Naive thymus-derived CD8-positive, alpha-beta T cell (primary cell): ENCODE results near the gene SRPK2. TPM values are rescaled to one million over a fixed set of nuclear protein-coding genes. Genes with fewer than 3 reads are reported as not detected.
"Not testable (repeated sequence)": the region's sequence is repeated elsewhere in the genome, so short reads cannot be mapped to it uniquely, and the experiment has no call there.

Experiments
- ATAC-seq, 2 donors: fragments of 150-1000 bp; cut with Tn5 transposase in 1 of 2; sonication (Bioruptor Pico), chemical (Tn5 transposase) in 1 of 2; 1 replicate in 1 of 2; 2 replicates in 1 of 2; pipeline ENCODE4 v1.10.0; 2021; ENCODE audit warnings: mild to moderate bottlenecking in 2 of 2, moderate library complexity in 2 of 2
- POLR2A ChIA-PET: fragments of 350-600 bp; sonication (Branson Sonifier 250); formaldehyde crosslinking; loops from one replicate; lab custom pipeline; 2021; ENCODE audit warnings: antibody characterized with exemption; lab: Charles Lee
- DNase-seq, 10 donors: peaks; one replicate each; pipeline versions ENCODE4 v3.0.0 to v3.0.0-alpha.2; 2020 to 2022
- H3K27ac Mint-ChIP-seq, 10 donors: one replicate each; pipeline ENCODE4 v1.8.0; 2020 to 2022; ENCODE audit warnings: mild to moderate bottlenecking in 10 of 10, mixed read lengths in 10 of 10, moderate library complexity in 4 of 10, inconsistent platforms in 1 of 10
- H3K27me3 Mint-ChIP-seq, 5 donors: one replicate each; pipeline ENCODE4 v1.8.0; 2021 to 2022; ENCODE audit warnings: mixed read lengths in 5 of 5
- H3K36me3 Mint-ChIP-seq, 3 donors: one replicate each; pipeline ENCODE4 v1.8.0; 2020 to 2022; ENCODE audit warnings: mixed read lengths in 3 of 3, mild to moderate bottlenecking in 2 of 3, inconsistent platforms in 1 of 3
- H3K4me1 Mint-ChIP-seq, 4 donors: one replicate each; pipeline ENCODE4 v1.8.0; 2021 to 2022; ENCODE audit warnings: mixed read lengths in 4 of 4
- H3K4me3 Mint-ChIP-seq, 10 donors: one replicate each; pipeline ENCODE4 v1.8.0; 2020 to 2022; ENCODE audit warnings: mild to moderate bottlenecking in 10 of 10, mixed read lengths in 10 of 10, moderate library complexity in 6 of 10, inconsistent platforms in 1 of 10
- H3K9me3 Mint-ChIP-seq, 9 donors: one replicate each; pipeline ENCODE4 v1.8.0; 2020 to 2022; ENCODE audit warnings: mixed read lengths in 9 of 9, mild to moderate bottlenecking in 3 of 9, inconsistent platforms in 1 of 9, moderate library complexity in 1 of 9
- polyA plus RNA-seq, 3 donors: library from polyadenylated mRNA; unstranded; fragments of 300-500 nt; fragmentation: Illumina TruSeq; gene quantifications; one replicate each; pipeline ENCODE4 v1.2.3, GENCODE V29; 2021
- total RNA-seq, 8 experiments: library from RNA in 2 of 8; stranded (reverse) in 2 of 8; gene quantifications; one replicate each; pipeline ENCODE4 v1.2.3 and lab custom pipeline; 2021 to 2026

Gene SRPK2
- total and polyA plus RNA-seq, 5 experiments from 2014 or later: 39.2 to 47.1 (median 40.4) TPM

GRCh38 chr7:105365541-105366534 lies 22.9 kb downstream of the SRPK2 start:
- POLR2A ChIA-PET: interaction anchor here (0.6 to 0.7 kb wide), 2 partner anchors 151 to 397 kb away, joined by 3 to 7 read pairs; no protein-coding TSS in a partner anchor
- Mint-ChIP-seq H3K27ac (peak overlapping the region in 3 of 10 donors; percentile 37 to 46 (median 38)), H3K4me1 (peaks cover 13 to 53% (median 32%) of the 10 kb centered on the region in 4 donors)

DNA sequence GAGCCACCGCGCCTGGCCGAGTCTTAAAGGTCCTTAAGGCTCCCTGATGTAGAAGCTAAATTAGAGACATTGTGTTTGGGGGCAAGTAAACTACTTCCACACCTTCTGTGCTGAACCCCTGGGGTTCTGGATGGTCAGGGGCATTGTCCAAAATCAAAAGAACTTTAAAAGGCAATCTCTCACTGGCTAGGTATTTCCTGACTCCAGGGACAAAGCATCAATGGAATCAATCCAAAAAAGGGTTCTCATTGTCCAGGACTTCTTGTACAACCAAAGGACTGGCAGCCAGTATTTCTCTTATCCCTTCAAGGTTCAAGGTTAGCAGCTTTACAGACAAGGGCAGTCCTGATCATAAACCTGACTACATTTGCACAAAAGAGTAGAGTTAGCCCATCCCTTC lies 24.0 kb downstream of the SRPK2 start:
- Mint-ChIP-seq H3K27me3 (no peaks in the 10 kb centered on the region), H3K27ac (peak overlapping the region in 2 of 10 donors; percentile 14 to 39), H3K36me3 (peaks cover 0 to 16% (median 15%) of the 10 kb centered on the region in 3 donors), H3K4me1 (peaks cover 10 to 54% (median 31%) of the 10 kb centered on the region in 4 donors), H3K9me3 (peaks cover 0 to 16% (median 8%) of the 10 kb centered on the region in 9 donors), H3K4me3 (no peak overlapping the region)
- POLR2A ChIA-PET: interaction anchor here (0.7 kb wide), 1 partner anchor 398 kb away, joined by 7 read pairs; no protein-coding TSS in a partner anchor
- ATAC-seq (no peak), DNase-seq (no peak)

More at GRCh38 chr7:105365541-105366534, 22.9 kb downstream of the SRPK2 start:
- ATAC-seq (no peak), DNase-seq (no peak)
- no peaks in the 10 kb centered on the region for H3K27me3 Mint-ChIP-seq
- H3K9me3 Mint-ChIP-seq: peaks cover 0 to 16% (median 2%) of the 10 kb centered on the region in 9 donors
- no peak overlapping the region for H3K4me3 Mint-ChIP-seq
- H3K36me3 Mint-ChIP-seq: peaks cover 0 to 12% (median 8%) of the 10 kb centered on the region in 3 donors

DNA sequence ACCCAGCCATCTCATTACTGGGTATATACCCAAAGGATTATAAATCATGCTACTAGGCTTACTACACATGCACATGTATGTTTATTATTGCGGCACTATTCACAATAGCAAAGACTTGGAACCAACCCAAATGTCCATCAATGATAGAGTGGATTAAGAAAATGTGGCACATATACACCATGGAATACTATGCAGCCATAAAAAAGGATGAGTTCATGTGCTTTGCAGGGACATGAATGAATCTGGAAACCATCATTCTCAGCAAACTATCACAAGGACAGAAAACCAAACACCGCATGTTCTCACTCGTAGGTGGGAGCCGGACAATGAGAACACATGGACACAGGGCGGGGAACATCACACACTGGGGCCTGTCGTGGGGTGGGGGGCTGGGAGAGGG lies 25.1 kb downstream of the SRPK2 start:
- DNase-seq, ATAC-seq, H3K4me3 Mint-ChIP-seq, H3K27me3 Mint-ChIP-seq, POLR2A ChIA-PET: not testable (repeated sequence)
- Mint-ChIP-seq H3K4me1 (peaks cover 17 to 50% (median 31%) of the 10 kb centered on the region in 4 donors), H3K9me3 (peaks cover 0 to 16% (median 9%) of the 10 kb centered on the region in 9 donors), H3K27ac (peak overlapping the region in 2 of 10 donors; percentile 17 to 65), H3K36me3 (peaks cover 0 to 16% (median 16%) of the 10 kb centered on the region in 3 donors)

DNA sequence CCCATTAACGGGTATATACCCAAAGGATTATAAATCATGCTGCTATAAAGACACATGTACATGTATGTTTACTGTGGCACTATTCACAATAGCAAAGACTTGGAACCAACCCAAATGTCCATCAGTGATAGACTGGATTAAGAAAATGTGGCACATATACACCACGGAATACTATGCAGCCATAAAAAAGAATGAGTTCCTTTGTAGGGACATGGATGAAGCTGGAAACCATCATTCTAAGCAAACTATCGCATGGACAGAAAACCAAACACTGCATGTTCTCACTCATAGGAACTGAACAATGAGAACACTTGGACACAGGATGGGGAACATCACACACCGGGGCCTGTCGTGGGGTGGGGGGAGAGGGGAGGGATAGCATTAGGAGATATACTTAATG lies 26.0 kb downstream of the SRPK2 start:
- POLR2A ChIA-PET, ATAC-seq, DNase-seq, H3K4me3 Mint-ChIP-seq, H3K27me3 Mint-ChIP-seq, H3K27ac Mint-ChIP-seq: not testable (repeated sequence)
- Mint-ChIP-seq H3K9me3 (peaks cover 0 to 16% (median 9%) of the 10 kb centered on the region in 9 donors), H3K4me1 (peaks cover 17 to 47% (median 31%) of the 10 kb centered on the region in 4 donors), H3K36me3 (peaks cover 0 to 16% (median 16%) of the 10 kb centered on the region in 3 donors)

- H3K4me3 Mint-ChIP-seq, ATAC-seq, POLR2A ChIA-PET, H3K27me3 Mint-ChIP-seq, H3K27ac Mint-ChIP-seq, DNase-seq: not testable (repeated sequence)
- Mint-ChIP-seq H3K4me1 (peaks cover 17 to 50% (median 30%) of the 10 kb centered on the region in 4 donors), H3K9me3 (peaks cover 0 to 16% (median 9%) of the 10 kb centered on the region in 9 donors), H3K36me3 (peaks cover 0 to 16% (median 15%) of the 10 kb centered on the region in 3 donors)
Measured at GRCh38 chr7:105361995-105362394, 26.7 kb downstream of the SRPK2 start.

DNA sequence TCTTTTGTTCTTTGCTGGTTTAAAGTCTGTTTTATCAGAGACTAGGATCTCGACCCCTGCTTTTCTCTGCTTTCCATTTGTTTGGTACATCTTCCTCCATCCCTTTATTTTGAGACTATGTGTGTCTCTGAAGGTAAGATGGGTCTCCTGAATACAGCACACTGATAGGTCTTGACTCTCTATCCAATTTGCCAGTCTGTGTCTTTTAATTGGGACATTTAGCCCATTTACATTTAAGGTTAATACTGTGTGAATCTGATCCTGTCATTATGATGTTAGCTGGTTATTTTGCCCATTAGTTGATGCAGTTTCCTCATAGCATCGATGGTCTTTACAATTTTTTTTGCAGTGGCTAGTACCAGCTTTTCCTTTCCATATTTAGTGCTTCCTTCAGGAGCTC lies 28.6 kb downstream of the SRPK2 start:
- H3K4me3 Mint-ChIP-seq, H3K27me3 Mint-ChIP-seq, POLR2A ChIA-PET, DNase-seq, ATAC-seq: not testable (repeated sequence)
- Mint-ChIP-seq H3K9me3 (peaks cover 0 to 16% (median 9%) of the 10 kb centered on the region in 9 donors), H3K4me1 (peaks cover 17 to 52% (median 33%) of the 10 kb centered on the region in 4 donors), H3K36me3 (peaks cover 0 to 16% (median 10%) of the 10 kb centered on the region in 3 donors), H3K27ac (peak overlapping the region in 1 of 10 donors; percentile 27)

DNA sequence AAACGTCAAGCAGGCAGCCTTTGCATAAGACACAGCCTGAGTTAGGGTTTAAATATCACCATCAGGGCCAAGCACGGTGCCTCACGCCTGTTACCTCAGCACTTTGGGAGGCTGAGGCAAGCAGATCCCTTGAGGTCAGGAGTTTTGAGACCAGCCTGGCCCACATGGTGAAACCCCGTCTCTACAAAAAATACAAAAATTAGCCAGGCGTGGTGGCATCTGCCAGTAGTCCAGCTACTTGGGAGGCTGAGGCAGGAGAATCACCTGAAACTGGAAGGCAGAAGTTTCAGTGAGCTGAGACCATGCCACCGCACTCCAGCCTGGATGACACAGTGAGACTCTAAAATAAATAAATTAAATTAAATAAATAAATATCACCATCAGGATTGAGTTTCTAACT lies 33.0 kb downstream of the SRPK2 start:
- Mint-ChIP-seq H3K36me3 (peaks cover 0 to 7% (median 3%) of the 10 kb centered on the region in 3 donors), H3K4me1 (peaks cover 37 to 75% (median 62%) of the 10 kb centered on the region in 4 donors), H3K4me3 (peak overlapping the region in 1 of 10 donors; percentile 28), H3K27me3 (no peaks in the 10 kb centered on the region), H3K27ac (peak overlapping the region; percentile 63 to 97 (median 90)), H3K9me3 (peaks cover 0 to 9% (median 0%) of the 10 kb centered on the region in 9 donors)
- POLR2A ChIA-PET: interaction anchor here (0.7 to 1.0 kb wide), 2 partner anchors 13 to 33 kb away, joined by 3 to 5 read pairs; partner anchors contain the start of gene SRPK2
- ATAC-seq: no peak
- DNase-seq: no peak

DNA sequence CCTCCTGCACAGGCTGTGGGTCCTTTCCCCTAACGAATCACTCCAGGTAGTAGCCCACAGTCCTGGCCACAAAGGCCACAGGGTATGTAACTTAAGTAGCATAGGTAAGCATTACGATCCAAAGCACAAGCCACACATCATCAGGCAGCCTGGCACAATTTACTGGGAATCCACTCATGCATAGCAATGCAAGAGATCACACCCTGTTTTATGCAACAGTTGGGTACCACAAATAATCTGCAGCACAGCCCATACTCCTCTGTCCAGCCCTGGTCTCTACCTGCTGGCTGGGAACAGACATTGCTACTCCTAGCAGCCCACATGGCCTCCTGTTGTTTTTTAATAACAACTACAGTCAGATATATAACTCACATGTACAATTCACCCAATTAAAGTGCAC lies 34.3 kb downstream of the SRPK2 start:
- Mint-ChIP-seq H3K4me3 (peak overlapping the region in 7 of 10 donors; percentile 50 to 80 (median 72)), H3K27me3 (no peaks in the 10 kb centered on the region), H3K9me3 (no peaks in the 10 kb centered on the region), H3K36me3 (no peaks in the 10 kb centered on the region), H3K4me1 (peaks cover 36 to 83% (median 64%) of the 10 kb centered on the region in 4 donors), H3K27ac (peak overlapping the region; percentile 86 to 98 (median 93))
- DNase-seq: no peak
- POLR2A ChIA-PET: interaction anchor here (0.7 to 3.4 kb wide), 3 partner anchors 19 to 341 kb away, joined by 3 to 21 read pairs (median 3); partner anchors contain the start of genes KMT2E and SRPK2
- ATAC-seq: no peak

- no peak for ATAC-seq
- H3K27ac Mint-ChIP-seq: peak overlapping the region; percentile 86 to 98 (median 93)
- no peaks in the 10 kb centered on the region for H3K27me3 Mint-ChIP-seq
- H3K9me3 Mint-ChIP-seq: no peaks in the 10 kb centered on the region
- peak overlapping the region in 9 of 10 donors; percentile 50 to 80 (median 72) for H3K4me3 Mint-ChIP-seq
- POLR2A ChIA-PET: interaction anchor here (1.1 to 3.4 kb wide), 2 partner anchors 34 to 340 kb away, joined by 3 to 21 read pairs; partner anchors contain the start of genes KMT2E and SRPK2
- no peak for DNase-seq
- no peaks in the 10 kb centered on the region for H3K36me3 Mint-ChIP-seq
- H3K4me1 Mint-ChIP-seq: peaks cover 37 to 85% (median 63%) of the 10 kb centered on the region in 4 donors
Measured at GRCh38 chr7:105353752-105354328, 34.9 kb downstream of the SRPK2 start.

DNA sequence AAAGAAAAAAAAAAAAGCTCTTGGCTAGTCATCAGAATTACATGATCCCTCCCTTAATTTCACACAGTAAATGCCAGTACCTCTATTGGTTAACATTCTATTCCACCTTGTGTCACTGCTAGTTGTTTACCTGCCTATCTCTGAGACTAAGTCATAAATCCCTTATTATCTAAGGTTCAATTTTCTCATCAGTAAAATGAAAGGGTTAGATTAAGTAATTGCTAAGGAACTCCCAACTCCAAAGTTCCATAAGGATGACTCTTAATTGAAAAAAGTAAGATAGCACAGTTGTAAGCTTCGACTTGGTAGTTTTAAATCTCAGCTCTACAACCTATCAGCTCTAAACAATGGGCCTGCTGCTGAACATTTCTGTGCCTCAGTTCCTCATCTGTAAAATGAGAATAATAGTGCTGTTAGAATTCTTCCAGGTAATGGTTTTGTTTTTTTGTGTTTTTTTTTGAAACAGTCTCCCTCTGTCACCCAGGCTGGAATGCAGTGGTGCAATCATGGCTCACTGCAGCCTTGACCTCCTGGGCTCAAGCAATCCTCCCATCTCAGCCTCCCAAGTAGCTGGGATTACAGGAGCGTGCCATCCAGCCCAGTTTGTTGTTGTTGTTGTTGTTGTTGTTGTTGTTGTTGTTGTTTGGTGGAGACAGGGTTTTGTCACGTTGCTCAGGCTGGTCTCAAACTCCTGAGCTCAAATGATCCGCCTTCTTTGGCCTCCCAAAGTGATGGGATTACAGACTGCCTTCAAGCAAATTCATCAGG lies 35.6 kb downstream of the SRPK2 start:
- Mint-ChIP-seq H3K9me3 (no peaks in the 10 kb centered on the region), H3K4me3 (peak overlapping the region in 9 of 10 donors; percentile 50 to 83 (median 73)), H3K36me3 (no peaks in the 10 kb centered on the region), H3K27ac (peak overlapping the region; percentile 86 to 98 (median 93)), H3K4me1 (peaks cover 36 to 88% (median 60%) of the 10 kb centered on the region in 4 donors), H3K27me3 (no peaks in the 10 kb centered on the region)
- POLR2A ChIA-PET: interaction anchor here (0.6 to 3.4 kb wide), 10 partner anchors 11 to 662 kb away, joined by 3 to 21 read pairs (median 4); partner anchors contain the start of genes KMT2E, RINT1 and SRPK2
- DNase-seq (no peak), ATAC-seq (no peak)

DNA sequence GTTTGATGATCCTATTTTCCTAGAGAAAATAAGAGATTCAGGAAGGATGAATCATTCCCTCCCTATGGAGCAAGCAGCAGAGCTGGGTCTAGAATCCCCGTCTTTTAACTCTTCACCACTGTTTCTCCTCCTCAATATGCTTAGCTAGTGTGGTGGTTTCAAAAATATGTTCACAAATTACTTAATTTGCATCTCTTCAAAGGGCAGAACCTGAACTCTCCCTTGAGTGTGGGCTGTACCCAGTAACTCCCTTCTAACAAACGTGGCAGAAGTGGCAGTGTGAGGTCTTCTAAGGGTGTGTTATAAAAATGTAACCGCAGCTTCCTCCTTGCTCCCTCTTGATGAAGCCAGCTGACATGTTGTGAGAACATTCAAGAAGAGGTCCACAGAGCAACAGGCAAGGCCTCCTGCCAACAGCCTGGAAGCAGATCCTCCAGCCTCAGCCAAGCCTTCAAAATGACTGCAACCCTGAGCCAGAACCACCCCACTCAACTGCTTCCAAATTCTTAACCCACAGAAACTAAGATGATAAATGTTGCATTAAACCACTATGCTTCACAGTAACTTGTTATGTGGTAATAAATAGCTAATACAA lies 36.6 kb downstream of the SRPK2 start:
- POLR2A ChIA-PET: interaction anchor here (0.7 to 3.4 kb wide), 9 partner anchors 10 to 663 kb away, joined by 3 to 21 read pairs (median 4); partner anchors contain the start of genes KMT2E, RINT1 and SRPK2
- H3K27me3 Mint-ChIP-seq: no peaks in the 10 kb centered on the region

More for the DNA sequence above, 36.6 kb downstream of the SRPK2 start:
- Mint-ChIP-seq H3K4me3 (peak overlapping the region; percentile 57 to 86 (median 78)), H3K9me3 (no peaks in the 10 kb centered on the region), H3K4me1 (peaks cover 36 to 91% (median 62%) of the 10 kb centered on the region in 4 donors), H3K36me3 (no peaks in the 10 kb centered on the region), H3K27ac (peak overlapping the region; percentile 86 to 98 (median 93))
- ATAC-seq (peak; percentile 96 to 99), DNase-seq (peak in 9 of 10 donors; percentile 42 to 85 (median 66))
